Activated naive CD8-positive, alpha-beta T cell treated with anti-CD3 and anti-CD28 coated beads for 36 hours (primary cell): ENCODE results near the gene DPF3. TPM values are rescaled to one million over a fixed set of nuclear protein-coding genes. Genes with fewer than 3 reads are reported as not detected.

Source experiments
- DNase-seq: peaks from one replicate; pipeline ENCODE4 v3.0.0; 2021
- H3K27ac Mint-ChIP-seq: one replicate; pipeline ENCODE4 v1.8.0; 2022; ENCODE audit warnings: mild to moderate bottlenecking, moderate library complexity, mixed read lengths
- H3K27me3 Mint-ChIP-seq: one replicate; pipeline ENCODE4 v1.8.0; 2022; ENCODE audit warnings: mild to moderate bottlenecking, mixed read lengths
- H3K36me3 Mint-ChIP-seq: one replicate; pipeline ENCODE4 v1.8.0; 2021; ENCODE audit warnings: mild to moderate bottlenecking, mixed read lengths
- H3K4me1 Mint-ChIP-seq: one replicate; pipeline ENCODE4 v1.8.0; 2021; ENCODE audit warnings: mixed read lengths
- H3K4me3 Mint-ChIP-seq: one replicate; pipeline ENCODE4 v1.8.0; 2022; ENCODE audit warnings: mild to moderate bottlenecking, moderate library complexity, mixed read lengths
- H3K9me3 Mint-ChIP-seq: one replicate; pipeline ENCODE4 v1.8.0; 2022; ENCODE audit warnings: mixed read lengths
- total RNA-seq, 2 experiments: library from RNA; stranded (reverse); gene quantifications; one replicate each; pipeline ENCODE4 v1.2.3, GENCODE V29; 2021

The DPF3 gene
- total RNA-seq, 2 experiments from 2014 or later: 1.1 to 1.3 TPM

- H3K4me1 Mint-ChIP-seq: peaks cover 3% of the 10 kb centered on the region
- no peak overlapping the region for H3K4me3 Mint-ChIP-seq
- H3K36me3 Mint-ChIP-seq: peaks cover 5% of the 10 kb centered on the region
- peaks cover 3% of the 10 kb centered on the region for H3K9me3 Mint-ChIP-seq
- no peak overlapping the region for H3K27ac Mint-ChIP-seq
- no peaks in the 10 kb centered on the region for H3K27me3 Mint-ChIP-seq
- DNase-seq: no peak
Observed at GRCh38 chr14:72688990-72689671, 204.8 kb downstream of the DPF3 start.

- no peak for DNase-seq
- Mint-ChIP-seq H3K36me3 (peaks cover 4% of the 10 kb centered on the region), H3K9me3 (peaks cover 4% of the 10 kb centered on the region), H3K27ac (no peak overlapping the region), H3K4me1 (peaks cover 3% of the 10 kb centered on the region), H3K27me3 (no peaks in the 10 kb centered on the region), H3K4me3 (no peak overlapping the region)
Observed at GRCh38 chr14:72686832-72687231, 207.1 kb downstream of the DPF3 start.

GRCh38 chr14:72686101-72686500, 207.8 kb downstream of the DPF3 start:
- Mint-ChIP-seq H3K27me3 (no peaks in the 10 kb centered on the region), H3K4me1 (peaks cover 3% of the 10 kb centered on the region), H3K36me3 (peaks cover 2% of the 10 kb centered on the region), H3K27ac (no peak overlapping the region), H3K4me3 (no peak overlapping the region), H3K9me3 (peaks cover 4% of the 10 kb centered on the region)
- DNase-seq: no peak

GRCh38 chr14:72685456-72685855, 208.4 kb downstream of the DPF3 start:
- no peak overlapping the region for H3K4me3 Mint-ChIP-seq
- no peak overlapping the region for H3K27ac Mint-ChIP-seq
- peaks cover 4% of the 10 kb centered on the region for H3K9me3 Mint-ChIP-seq
- H3K27me3 Mint-ChIP-seq: no peaks in the 10 kb centered on the region
- peaks cover 3% of the 10 kb centered on the region for H3K4me1 Mint-ChIP-seq
- DNase-seq: no peak
- peaks cover 2% of the 10 kb centered on the region for H3K36me3 Mint-ChIP-seq

- Mint-ChIP-seq H3K27ac (no peak overlapping the region), H3K36me3 (peaks cover 2% of the 10 kb centered on the region), H3K27me3 (no peaks in the 10 kb centered on the region), H3K9me3 (peaks cover 4% of the 10 kb centered on the region), H3K4me1 (peaks cover 3% of the 10 kb centered on the region), H3K4me3 (no peak overlapping the region)
- no peak for DNase-seq
Observed at GRCh38 chr14:72683787-72684186, 210.1 kb downstream of the DPF3 start.

GRCh38 chr14:72682188-72682587, 211.7 kb downstream of the DPF3 start:
- peaks cover 3% of the 10 kb centered on the region for H3K4me1 Mint-ChIP-seq
- peaks cover 4% of the 10 kb centered on the region for H3K9me3 Mint-ChIP-seq
- no peak overlapping the region for H3K27ac Mint-ChIP-seq
- DNase-seq: no peak
- H3K27me3 Mint-ChIP-seq: no peaks in the 10 kb centered on the region
- H3K36me3 Mint-ChIP-seq: peaks cover 2% of the 10 kb centered on the region
- no peak overlapping the region for H3K4me3 Mint-ChIP-seq

- Mint-ChIP-seq H3K36me3 (peaks cover 2% of the 10 kb centered on the region), H3K4me1 (peaks cover 1% of the 10 kb centered on the region), H3K4me3 (no peak overlapping the region), H3K9me3 (peaks cover 4% of the 10 kb centered on the region), H3K27me3 (no peaks in the 10 kb centered on the region), H3K27ac (no peak overlapping the region)
- no peak for DNase-seq
Observed at GRCh38 chr14:72680853-72681640, 212.9 kb downstream of the DPF3 start.

GRCh38 chr14:72679536-72680151, 214.3 kb downstream of the DPF3 start:
- H3K4me3 Mint-ChIP-seq: no peak overlapping the region

GRCh38 chr14:72679141-72679535, 214.8 kb downstream of the DPF3 start:
- H3K27me3 Mint-ChIP-seq: no peaks in the 10 kb centered on the region
- H3K4me1 Mint-ChIP-seq: no peaks in the 10 kb centered on the region
- H3K9me3 Mint-ChIP-seq: peaks cover under 1% of the 10 kb centered on the region
- DNase-seq: no peak
- peaks cover 1% of the 10 kb centered on the region for H3K36me3 Mint-ChIP-seq
- no peak overlapping the region for H3K27ac Mint-ChIP-seq
- no peak overlapping the region for H3K4me3 Mint-ChIP-seq

More at GRCh38 chr14:72679536-72680151, 214.3 kb downstream of the DPF3 start:
- no peak for DNase-seq
- Mint-ChIP-seq H3K27me3 (no peaks in the 10 kb centered on the region), H3K9me3 (peaks cover 4% of the 10 kb centered on the region), H3K4me1 (no peaks in the 10 kb centered on the region), H3K36me3 (peaks cover 2% of the 10 kb centered on the region), H3K27ac (no peak overlapping the region)

GRCh38 chr14:72678356-72678755, 215.5 kb downstream of the DPF3 start:
- Mint-ChIP-seq H3K9me3 (no peaks in the 10 kb centered on the region), H3K36me3 (peaks cover 5% of the 10 kb centered on the region)

GRCh38 chr14:72677664-72678063, 216.2 kb downstream of the DPF3 start:
- H3K4me1 Mint-ChIP-seq: no peaks in the 10 kb centered on the region

More at GRCh38 chr14:72678356-72678755, 215.5 kb downstream of the DPF3 start:
- Mint-ChIP-seq H3K4me3 (no peak overlapping the region), H3K4me1 (no peaks in the 10 kb centered on the region), H3K27ac (no peak overlapping the region), H3K27me3 (no peaks in the 10 kb centered on the region)
- no peak for DNase-seq

GRCh38 chr14:72675126-72675525, 218.8 kb downstream of the DPF3 start:
- Mint-ChIP-seq H3K36me3 (peaks cover 7% of the 10 kb centered on the region), H3K27me3 (peaks cover 2% of the 10 kb centered on the region), H3K4me1 (peaks cover under 1% of the 10 kb centered on the region), H3K9me3 (no peaks in the 10 kb centered on the region), H3K27ac (no peak overlapping the region), H3K4me3 (no peak overlapping the region)
- DNase-seq: no peak

More at GRCh38 chr14:72677664-72678063, 216.2 kb downstream of the DPF3 start:
- no peak overlapping the region for H3K4me3 Mint-ChIP-seq
- H3K36me3 Mint-ChIP-seq: peaks cover 5% of the 10 kb centered on the region
- no peak for DNase-seq
- no peaks in the 10 kb centered on the region for H3K9me3 Mint-ChIP-seq
- no peaks in the 10 kb centered on the region for H3K27me3 Mint-ChIP-seq
- H3K27ac Mint-ChIP-seq: no peak overlapping the region

GRCh38 chr14:72673179-72673578, 220.7 kb downstream of the DPF3 start:
- H3K27ac Mint-ChIP-seq: no peak overlapping the region
- peaks cover 10% of the 10 kb centered on the region for H3K36me3 Mint-ChIP-seq
- no peaks in the 10 kb centered on the region for H3K9me3 Mint-ChIP-seq
- peaks cover 3% of the 10 kb centered on the region for H3K4me1 Mint-ChIP-seq
- H3K4me3 Mint-ChIP-seq: no peak overlapping the region
- peaks cover 9% of the 10 kb centered on the region for H3K27me3 Mint-ChIP-seq
- no peak for DNase-seq

- peaks cover 6% of the 10 kb centered on the region for H3K36me3 Mint-ChIP-seq
- H3K4me1 Mint-ChIP-seq: peaks cover 3% of the 10 kb centered on the region
- DNase-seq: no peak
- H3K27ac Mint-ChIP-seq: no peak overlapping the region
- peaks cover 9% of the 10 kb centered on the region for H3K27me3 Mint-ChIP-seq
- H3K9me3 Mint-ChIP-seq: no peaks in the 10 kb centered on the region
- no peak overlapping the region for H3K4me3 Mint-ChIP-seq
Observed at GRCh38 chr14:72666610-72667009, 227.3 kb downstream of the DPF3 start.

- Mint-ChIP-seq H3K4me3 (no peak overlapping the region), H3K27ac (no peak overlapping the region), H3K27me3 (peaks cover 9% of the 10 kb centered on the region), H3K4me1 (peaks cover 5% of the 10 kb centered on the region), H3K36me3 (peaks cover 4% of the 10 kb centered on the region), H3K9me3 (no peaks in the 10 kb centered on the region)
- DNase-seq: no peak
Observed at GRCh38 chr14:72665259-72665658, 228.6 kb downstream of the DPF3 start.
